Activated CD8-positive, alpha-beta memory T cell treated with anti-CD3 and anti-CD28 coated beads, Interleukin-2, amount 50 U/mL, for 4 hours (primary cell): ENCODE data around the gene MBD3L5.
"Not testable (repeated sequence)": the region's sequence is repeated elsewhere in the genome, so short reads cannot be mapped to it uniquely, and the experiment has no call there.

Source experiments
- DNase-seq: peaks from one replicate; pipeline ENCODE4 v3.0.0-alpha.2; 2020

MBD3L5 gene

GRCh38 chr19:7054635-7055368, 24.4 kb downstream of the MBD3L5 start:
- DNase-seq: not testable (repeated sequence)

- DNase-seq: not testable (repeated sequence)
Measured at GRCh38 chr19:7055679-7056078, 25.3 kb downstream of the MBD3L5 start.

- not testable (repeated sequence) for DNase-seq
Measured at GRCh38 chr19:7056371-7056770, 26.0 kb downstream of the MBD3L5 start.

- DNase-seq: not testable (repeated sequence)
Measured at GRCh38 chr19:7058576-7058975, 28.2 kb downstream of the MBD3L5 start, which contains the start of gene MBD3L3. Gene MBD3L3, minus strand, starts transcription at chr19:7058676. Its CDS starts 71 bp downstream, at chr19:7058605.

GRCh38 chr19:7059977-7060376, 29.6 kb downstream of the MBD3L5 start:
- DNase-seq: not testable (repeated sequence)

GRCh38 chr19:7063339-7063738, 33.0 kb downstream of the MBD3L5 start:
- DNase-seq: no peak

- DNase-seq: no peak
Measured at GRCh38 chr19:7063764-7064418, 33.5 kb downstream of the MBD3L5 start.

GRCh38 chr19:7067122-7067521, 36.7 kb downstream of the MBD3L5 start:
- DNase-seq: not testable (repeated sequence)

- DNase-seq: no peak
Measured at GRCh38 chr19:7067716-7068115, 37.3 kb downstream of the MBD3L5 start.

GRCh38 chr19:7068599-7068998, 38.2 kb downstream of the MBD3L5 start:
- no peak for DNase-seq

- DNase-seq: peak; percentile 99
Measured at GRCh38 chr19:7069042-7069903, 38.9 kb downstream of the MBD3L5 start, which contains the start of gene ZNF557. Gene ZNF557, plus strand, starts transcription at chr19:7069703. Its CDS starts 5,372 bp downstream, at chr19:7075075.

GRCh38 chr19:7069904-7070226, 39.5 kb downstream of the MBD3L5 start:
- DNase-seq: no peak

- no peak for DNase-seq
Measured at GRCh38 chr19:7072541-7072940, 42.2 kb downstream of the MBD3L5 start.

- no peak for DNase-seq
Measured at GRCh38 chr19:7074705-7075282, 44.4 kb downstream of the MBD3L5 start.

GRCh38 chr19:7076151-7076550, 45.8 kb downstream of the MBD3L5 start:
- no peak for DNase-seq

GRCh38 chr19:7078008-7078407, 47.6 kb downstream of the MBD3L5 start:
- DNase-seq: no peak
